Fibroblast of lung (primary cell): ENCODE data around the gene FAM118A. TPM values are rescaled to one million over a fixed set of nuclear protein-coding genes. Genes with fewer than 3 reads are reported as not detected.

Experiments used
- DNase-seq, 2 donors: peaks; one replicate each; pipeline versions ENCODE4 v3.0.0 to v3.0.0-alpha.2; 2010; ENCODE audit warnings: low read depth in 2 of 2
- H2AFZ ChIP-seq: 2 replicates; pipeline ENCODE4 v1.5.1; 2012; ENCODE audit warnings: low read length, control low read depth, inconsistent platforms
- H3K27ac ChIP-seq: 2 replicates; pipeline ENCODE4 v1.5.1; 2011; ENCODE audit warnings: low read length, control low read depth; ENCODE audit not compliant: insufficient read depth
- H3K27me3 ChIP-seq: 2 replicates; pipeline ENCODE4 v1.5.1; 2011; ENCODE audit warnings: mild to moderate bottlenecking, low read length; ENCODE audit not compliant: control insufficient read depth, insufficient read depth
- H3K36me3 ChIP-seq: 2 replicates; pipeline ENCODE4 v1.5.1; 2011; ENCODE audit warnings: low read length; ENCODE audit not compliant: control insufficient read depth, insufficient read depth
- H3K4me1 ChIP-seq: 2 replicates; pipeline ENCODE4 v1.5.1; 2011; ENCODE audit warnings: low read length; ENCODE audit not compliant: control insufficient read depth, insufficient read depth; ENCODE audit errors: extremely low read depth
- H3K4me2 ChIP-seq: 2 replicates; pipeline ENCODE4 v1.5.1; 2011; ENCODE audit warnings: low read length, control low read depth; ENCODE audit not compliant: insufficient read depth; ENCODE audit errors: extremely low read depth
- H3K4me3 ChIP-seq, 4 experiments: fragments of 200-600 bp in 1 of 4; sonication (generic) in 1 of 4; replicated peaks in 1 of 4; 2 replicates each; pipeline ENCODE4 v1.5.1; 2011 to 2016; ENCODE audit warnings: low read length in 4 of 4, low read depth in 3 of 4, mild to moderate bottlenecking in 3 of 4, control low read depth in 2 of 4, inconsistent platforms in 1 of 4, mixed read lengths in 1 of 4; ENCODE audit not compliant: insufficient read depth in 1 of 4; ENCODE audit errors: control extremely low read depth in 1 of 4
- H3K79me2 ChIP-seq: 2 replicates; pipeline ENCODE4 v1.5.1; 2012; ENCODE audit warnings: mild to moderate bottlenecking, low read length, inconsistent platforms; ENCODE audit not compliant: control insufficient read depth, insufficient read depth
- H3K9ac ChIP-seq: 2 replicates; pipeline ENCODE4 v1.5.1; 2011; ENCODE audit warnings: mild to moderate bottlenecking, low read length, control low read depth; ENCODE audit not compliant: insufficient read depth
- H3K9me3 ChIP-seq: 2 replicates; pipeline ENCODE4 v1.5.1; 2012; ENCODE audit warnings: low read depth, low read length; ENCODE audit not compliant: control insufficient read depth, insufficient read depth
- H4K20me1 ChIP-seq: 2 replicates; pipeline ENCODE4 v1.5.1; 2011; ENCODE audit warnings: low read length; ENCODE audit not compliant: control insufficient read depth, insufficient read depth; ENCODE audit errors: extremely low read depth
- EZH2 ChIP-seq: IDR thresholded peaks from 2 replicates; pipeline ENCODE4 v1.5.1; 2012; ENCODE audit warnings: low read length, control low read depth, mild to moderate bottlenecking; ENCODE audit errors: missing control alignments
- polyA plus RNA-seq, 2 donors: library from polyadenylated mRNA; depleted of rRNA in 1 of 2; stranded (reverse) in 1 of 2; unstranded in 1 of 2; fragments of >200 nt; gene quantifications; 2 replicates each; pipeline ENCODE4 v1.2.1, GENCODE V29; 2011 to 2012; ENCODE audit warnings: missing spikeins in 1 of 2
- total RNA-seq: library from RNA; depleted of rRNA; stranded (reverse); fragments of >200 nt; gene quantifications from 2 replicates; pipeline ENCODE4 v1.2.1, GENCODE V29; 2014
- TF ChIP-seq, protein P1 (sequence below), 2 donors: IDR thresholded peaks in 1 of 2; conservative IDR thresholded peaks in 1 of 2; 1 replicate in 1 of 2; 2 replicates in 1 of 2; pipeline ENCODE4 v1.5.1; 2011 to 2012; ENCODE audit warnings: low read length in 2 of 2, control low read depth in 1 of 2, inconsistent platforms in 1 of 2, low read depth in 1 of 2, mild to moderate bottlenecking in 1 of 2

FAM118A gene
- total and polyA plus RNA-seq, 2 donors (not counting 1 experiment from before 2014, with no cell fraction given): 16.5 to 18.0 TPM

DNA sequence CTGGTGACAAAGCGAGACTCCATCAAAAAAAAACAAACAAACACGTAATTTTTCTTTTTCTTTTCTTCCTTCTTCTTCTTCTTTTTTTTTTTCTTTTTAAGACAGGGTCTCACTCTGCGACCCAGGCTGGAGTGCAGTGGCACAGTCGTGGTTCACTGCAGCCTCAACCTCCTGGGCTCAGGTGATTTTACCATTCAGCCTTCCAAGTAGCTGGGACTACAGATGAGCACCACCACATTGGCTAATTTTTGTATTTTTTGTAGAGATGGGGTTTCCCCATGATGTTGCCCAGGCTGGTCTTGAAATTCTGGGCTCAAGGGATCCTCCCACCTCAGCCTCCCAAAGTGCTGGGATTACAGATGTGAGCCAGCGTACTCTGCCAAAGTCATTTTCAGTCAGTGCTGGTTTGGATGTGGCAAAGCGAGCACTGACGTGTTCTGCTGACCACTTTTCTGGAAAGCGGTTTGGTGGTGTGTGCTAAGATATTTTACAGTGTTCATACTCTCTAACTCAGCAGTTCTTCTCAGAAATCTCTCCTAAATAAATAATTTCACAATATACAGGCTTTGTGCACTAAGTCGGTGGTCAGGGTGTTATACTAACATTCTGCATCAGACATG, 10.7 kb downstream of the FAM118A start:
- H3K4me3 ChIP-seq: no peak overlapping the region
- no peak overlapping the region for H3K9ac ChIP-seq
- peaks cover 6% of the 10 kb centered on the region for H3K36me3 ChIP-seq
- H3K9me3 ChIP-seq: no peaks in the 10 kb centered on the region
- no peak overlapping the region for H3K4me2 ChIP-seq
- DNase-seq: peak in 1 of 2 donors; percentile 92
- no peaks in the 10 kb centered on the region for H3K27me3 ChIP-seq
- H3K27ac ChIP-seq: peak overlapping the region; percentile 88
- peaks cover 21% of the 10 kb centered on the region for H3K4me1 ChIP-seq
- no peaks in the 10 kb centered on the region for H4K20me1 ChIP-seq
- TF ChIP-seq, protein P1, sequence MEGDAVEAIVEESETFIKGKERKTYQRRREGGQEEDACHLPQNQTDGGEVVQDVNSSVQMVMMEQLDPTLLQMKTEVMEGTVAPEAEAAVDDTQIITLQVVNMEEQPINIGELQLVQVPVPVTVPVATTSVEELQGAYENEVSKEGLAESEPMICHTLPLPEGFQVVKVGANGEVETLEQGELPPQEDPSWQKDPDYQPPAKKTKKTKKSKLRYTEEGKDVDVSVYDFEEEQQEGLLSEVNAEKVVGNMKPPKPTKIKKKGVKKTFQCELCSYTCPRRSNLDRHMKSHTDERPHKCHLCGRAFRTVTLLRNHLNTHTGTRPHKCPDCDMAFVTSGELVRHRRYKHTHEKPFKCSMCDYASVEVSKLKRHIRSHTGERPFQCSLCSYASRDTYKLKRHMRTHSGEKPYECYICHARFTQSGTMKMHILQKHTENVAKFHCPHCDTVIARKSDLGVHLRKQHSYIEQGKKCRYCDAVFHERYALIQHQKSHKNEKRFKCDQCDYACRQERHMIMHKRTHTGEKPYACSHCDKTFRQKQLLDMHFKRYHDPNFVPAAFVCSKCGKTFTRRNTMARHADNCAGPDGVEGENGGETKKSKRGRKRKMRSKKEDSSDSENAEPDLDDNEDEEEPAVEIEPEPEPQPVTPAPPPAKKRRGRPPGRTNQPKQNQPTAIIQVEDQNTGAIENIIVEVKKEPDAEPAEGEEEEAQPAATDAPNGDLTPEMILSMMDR (conservative IDR thresholded peaks at IDR 0.05 in 1 of 2, IDR thresholded peaks at IDR 0.05 in 1 of 2; ENCODE audit: low read depth in 1 of 2, low read length in 2 of 2): no peak
- TF ChIP-seq EZH2: no peak
- H3K79me2 ChIP-seq: peaks cover 5% of the 10 kb centered on the region
- no peak overlapping the region for H2AFZ ChIP-seq

DNA sequence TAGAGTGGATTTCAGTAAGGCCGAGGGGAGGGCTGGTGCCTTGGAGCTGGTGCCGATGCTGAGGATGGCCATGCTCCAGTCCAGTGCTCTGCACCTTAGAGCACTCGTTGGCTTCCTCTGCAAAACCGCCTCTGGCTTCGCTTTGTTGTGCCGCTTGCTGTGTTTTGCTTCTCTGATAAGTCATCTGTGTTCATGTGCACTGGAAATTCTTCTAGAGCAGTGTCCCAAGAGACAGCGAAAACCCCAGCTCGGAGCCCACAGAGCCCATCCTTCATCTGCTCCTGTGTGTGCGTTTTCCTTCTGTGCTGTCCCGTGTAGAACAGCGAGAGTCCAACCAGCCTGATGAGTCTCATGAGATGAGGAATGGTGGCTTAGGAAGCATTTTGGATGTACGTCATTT, 12.1 kb downstream of the FAM118A start:
- H3K9me3 ChIP-seq: no peaks in the 10 kb centered on the region
- no peak overlapping the region for H3K4me2 ChIP-seq
- no peak overlapping the region for H3K27ac ChIP-seq
- no peak overlapping the region for H3K4me3 ChIP-seq
- H3K79me2 ChIP-seq: peaks cover 5% of the 10 kb centered on the region
- no peak overlapping the region for H2AFZ ChIP-seq
- no peak overlapping the region for H3K9ac ChIP-seq
- H3K27me3 ChIP-seq: no peaks in the 10 kb centered on the region
- peaks cover 8% of the 10 kb centered on the region for H3K36me3 ChIP-seq
- TF ChIP-seq, protein P1 (conservative IDR thresholded peaks at IDR 0.05 in 1 of 2, IDR thresholded peaks at IDR 0.05 in 1 of 2; ENCODE audit: low read depth in 1 of 2, low read length in 2 of 2): no peak
- TF ChIP-seq EZH2: no peak
- no peak for DNase-seq
- H3K4me1 ChIP-seq: peaks cover 21% of the 10 kb centered on the region
- no peaks in the 10 kb centered on the region for H4K20me1 ChIP-seq

DNA sequence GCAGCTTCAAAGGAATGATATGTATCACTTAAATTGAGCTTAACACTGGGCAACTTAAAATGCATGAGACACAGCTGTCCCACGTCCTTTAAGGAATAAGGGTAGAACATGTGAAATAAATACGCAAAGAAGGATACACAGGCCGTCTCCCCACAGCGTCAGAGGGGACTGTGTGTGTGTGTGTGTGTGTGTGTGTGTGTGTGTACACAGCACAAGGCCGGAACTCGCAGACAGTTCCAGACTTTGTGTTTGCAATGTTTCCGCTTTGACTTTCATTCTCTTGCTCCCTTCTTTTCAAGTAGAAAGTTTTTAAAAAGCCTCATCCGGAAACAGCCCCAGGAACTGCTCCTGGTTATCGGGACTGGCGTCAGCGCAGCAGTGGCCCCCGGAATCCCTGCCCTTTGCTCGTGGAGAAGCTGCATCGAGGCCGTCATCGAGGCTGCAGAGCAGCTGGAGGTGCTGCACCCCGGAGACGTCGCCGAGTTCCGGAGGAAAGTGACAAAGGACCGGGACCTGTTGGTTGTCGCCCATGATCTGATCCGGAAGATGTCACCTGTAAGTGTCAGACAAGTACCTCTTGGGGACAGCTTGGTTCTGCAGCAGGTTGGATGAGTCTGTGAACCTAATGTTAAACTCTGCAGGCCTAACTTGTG, 13.3 kb downstream of the FAM118A start:
- H3K36me3 ChIP-seq: peaks cover 8% of the 10 kb centered on the region

More for the DNA sequence above, 13.3 kb downstream of the FAM118A start:
- no peaks in the 10 kb centered on the region for H4K20me1 ChIP-seq
- no peak overlapping the region for H3K4me2 ChIP-seq
- H3K27ac ChIP-seq: no peak overlapping the region
- no peak for TF ChIP-seq EZH2
- TF ChIP-seq, protein P1 (conservative IDR thresholded peaks at IDR 0.05 in 1 of 2, IDR thresholded peaks at IDR 0.05 in 1 of 2; ENCODE audit: low read depth in 1 of 2, low read length in 2 of 2): no peak
- no peak overlapping the region for H2AFZ ChIP-seq
- H3K4me3 ChIP-seq: no peak overlapping the region
- H3K79me2 ChIP-seq: peaks cover 5% of the 10 kb centered on the region
- H3K9ac ChIP-seq: no peak overlapping the region
- no peak for DNase-seq
- H3K4me1 ChIP-seq: peaks cover 18% of the 10 kb centered on the region
- no peaks in the 10 kb centered on the region for H3K27me3 ChIP-seq
- H3K9me3 ChIP-seq: no peaks in the 10 kb centered on the region
